Loucy (cell line): ENCODE measurements around the gene OTP.

ENCODE experiments used
- H2AFZ ChIP-seq: fragments of 200-600 bp; sonication (generic); 2 replicates; pipeline ENCODE4 v1.6.0; 2016; ENCODE audit warnings: antibody characterized with exemption, mild to moderate bottlenecking, low read length, moderate library complexity
- H3F3A ChIP-seq: fragments of 200-600 bp; 2 replicates; pipeline ENCODE4 v1.6.0; 2016; ENCODE audit warnings: antibody characterized with exemption, low read depth, mild to moderate bottlenecking
- H3K27me3 ChIP-seq: fragments of 200-600 bp; sonication (generic); 2 replicates; pipeline ENCODE4 v1.6.1; 2014; ENCODE audit warnings: low read length, mild to moderate bottlenecking; ENCODE audit not compliant: insufficient read depth, poor library complexity, severe bottlenecking
- H3K36me3 ChIP-seq: fragments of 200-600 bp; sonication (generic); 2 replicates; pipeline ENCODE4 v1.6.1; 2016; ENCODE audit warnings: low read length; ENCODE audit not compliant: insufficient read depth
- H3K4me1 ChIP-seq: fragments of 200-600 bp; sonication (generic); 2 replicates; pipeline ENCODE4 v1.5.1; 2014; ENCODE audit warnings: low read length, mild to moderate bottlenecking; ENCODE audit not compliant: insufficient read depth, poor library complexity, severe bottlenecking
- H3K4me2 ChIP-seq: fragments of 200-600 bp; sonication (generic); 2 replicates; pipeline ENCODE4 v1.6.0; 2014; ENCODE audit warnings: antibody characterized with exemption, low read length, low read depth, mild to moderate bottlenecking; ENCODE audit not compliant: poor library complexity, severe bottlenecking
- H3K4me3 ChIP-seq: fragments of 200-600 bp; sonication (generic); 2 replicates; pipeline ENCODE4 v1.5.1; 2014; ENCODE audit warnings: low read length, mild to moderate bottlenecking, mixed read lengths; ENCODE audit not compliant: poor library complexity, severe bottlenecking
- H3K79me2 ChIP-seq: fragments of 200-600 bp; sonication (generic); 2 replicates; pipeline ENCODE4 v1.6.1; 2014; ENCODE audit warnings: low read length; ENCODE audit not compliant: insufficient read depth
- H3K9ac ChIP-seq: fragments of 200-600 bp; sonication (generic); 2 replicates; pipeline ENCODE4 v1.6.0; 2014; ENCODE audit warnings: mild to moderate bottlenecking, low read depth, low read length, moderate library complexity; ENCODE audit not compliant: poor library complexity, severe bottlenecking
- H3K9me2 ChIP-seq: fragments of 200-600 bp; sonication (generic); replicated peaks from 2 replicates; pipeline ENCODE4 v1.6.1; 2016; ENCODE audit warnings: low read depth, low read length, mixed read lengths
- H3K9me3 ChIP-seq: fragments of 200-600 bp; sonication (generic); 2 replicates; pipeline ENCODE4 v1.6.1; 2014; ENCODE audit warnings: mild to moderate bottlenecking, antibody characterized with exemption, low read length, low read depth; ENCODE audit not compliant: insufficient read depth
- H4K20me1 ChIP-seq: fragments of 200-600 bp; sonication (generic); 2 replicates; pipeline ENCODE4 v1.6.0; 2014; ENCODE audit warnings: antibody characterized with exemption, low read length, mild to moderate bottlenecking; ENCODE audit not compliant: insufficient read depth, poor library complexity, severe bottlenecking
- EZH2phosphoT487 ChIP-seq: fragments of 200-600 bp; IDR thresholded peaks from 2 replicates; pipeline ENCODE4 v1.6.1; 2018; ENCODE audit warnings: antibody characterized with exemption, mild to moderate bottlenecking, moderate library complexity, borderline replicate concordance
- TF ChIP-seq, protein P1 (sequence below): fragments of 200-600 bp; sonication (generic); conservative IDR thresholded peaks from 2 replicates; pipeline ENCODE4 v1.5.1; 2014; ENCODE audit warnings: mild to moderate bottlenecking, antibody characterized with exemption, low read length

OTP gene

DNA sequence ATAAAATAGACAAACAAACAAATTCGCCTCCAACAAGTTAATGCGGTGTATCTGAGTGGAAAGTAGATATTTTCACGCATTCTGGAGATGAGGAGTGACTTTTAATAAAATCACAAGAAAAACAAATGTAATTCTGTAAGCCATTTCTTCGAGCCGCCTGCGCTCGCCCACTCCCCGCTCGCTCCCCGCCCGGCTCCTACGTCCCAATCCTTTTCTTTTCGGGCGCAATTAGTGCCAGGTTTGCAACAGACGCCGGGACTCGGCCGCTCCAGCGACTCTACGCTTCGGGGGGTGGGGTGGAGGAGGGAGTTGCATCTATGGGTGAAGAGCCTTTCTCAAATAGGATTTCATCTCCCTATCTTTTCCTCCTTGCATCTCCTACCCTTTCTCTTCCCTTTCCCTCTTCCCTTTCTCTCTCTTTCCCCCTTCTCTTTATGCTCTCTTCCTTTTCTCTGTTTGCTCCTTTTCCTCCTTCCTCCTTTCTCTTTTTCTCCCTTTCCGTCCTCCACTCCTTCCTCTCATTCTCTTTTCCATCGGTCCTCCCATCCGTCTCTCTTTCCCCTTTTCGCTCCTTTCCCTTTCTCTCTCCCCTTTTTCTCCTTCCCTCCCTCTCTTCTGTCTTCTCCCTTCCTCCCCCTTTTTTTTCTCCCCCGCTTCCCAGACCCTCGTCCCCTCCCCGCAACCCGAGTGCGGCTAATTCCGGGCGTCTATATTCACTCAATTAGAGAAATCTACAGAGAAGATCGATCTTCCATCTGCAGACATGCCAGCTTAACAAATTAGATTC lies 6.1 kb upstream of the OTP start:
- Histone ChIP-seq H3K4me2 (no peak overlapping the region), H3K9ac (no peak overlapping the region), H3F3A (no peaks in the 10 kb centered on the region), H3K79me2 (no peaks in the 10 kb centered on the region), H3K9me2 (no peaks in the 10 kb centered on the region), H3K36me3 (no peaks in the 10 kb centered on the region), H3K4me1 (no peaks in the 10 kb centered on the region), H4K20me1 (no peaks in the 10 kb centered on the region), H3K9me3 (no peaks in the 10 kb centered on the region), H3K27me3 (no peaks in the 10 kb centered on the region), H2AFZ (no peak overlapping the region), H3K4me3 (no peak overlapping the region)
- no peak for TF ChIP-seq EZH2phosphoT487
- TF ChIP-seq, protein P1, sequence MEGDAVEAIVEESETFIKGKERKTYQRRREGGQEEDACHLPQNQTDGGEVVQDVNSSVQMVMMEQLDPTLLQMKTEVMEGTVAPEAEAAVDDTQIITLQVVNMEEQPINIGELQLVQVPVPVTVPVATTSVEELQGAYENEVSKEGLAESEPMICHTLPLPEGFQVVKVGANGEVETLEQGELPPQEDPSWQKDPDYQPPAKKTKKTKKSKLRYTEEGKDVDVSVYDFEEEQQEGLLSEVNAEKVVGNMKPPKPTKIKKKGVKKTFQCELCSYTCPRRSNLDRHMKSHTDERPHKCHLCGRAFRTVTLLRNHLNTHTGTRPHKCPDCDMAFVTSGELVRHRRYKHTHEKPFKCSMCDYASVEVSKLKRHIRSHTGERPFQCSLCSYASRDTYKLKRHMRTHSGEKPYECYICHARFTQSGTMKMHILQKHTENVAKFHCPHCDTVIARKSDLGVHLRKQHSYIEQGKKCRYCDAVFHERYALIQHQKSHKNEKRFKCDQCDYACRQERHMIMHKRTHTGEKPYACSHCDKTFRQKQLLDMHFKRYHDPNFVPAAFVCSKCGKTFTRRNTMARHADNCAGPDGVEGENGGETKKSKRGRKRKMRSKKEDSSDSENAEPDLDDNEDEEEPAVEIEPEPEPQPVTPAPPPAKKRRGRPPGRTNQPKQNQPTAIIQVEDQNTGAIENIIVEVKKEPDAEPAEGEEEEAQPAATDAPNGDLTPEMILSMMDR, result no peak

DNA sequence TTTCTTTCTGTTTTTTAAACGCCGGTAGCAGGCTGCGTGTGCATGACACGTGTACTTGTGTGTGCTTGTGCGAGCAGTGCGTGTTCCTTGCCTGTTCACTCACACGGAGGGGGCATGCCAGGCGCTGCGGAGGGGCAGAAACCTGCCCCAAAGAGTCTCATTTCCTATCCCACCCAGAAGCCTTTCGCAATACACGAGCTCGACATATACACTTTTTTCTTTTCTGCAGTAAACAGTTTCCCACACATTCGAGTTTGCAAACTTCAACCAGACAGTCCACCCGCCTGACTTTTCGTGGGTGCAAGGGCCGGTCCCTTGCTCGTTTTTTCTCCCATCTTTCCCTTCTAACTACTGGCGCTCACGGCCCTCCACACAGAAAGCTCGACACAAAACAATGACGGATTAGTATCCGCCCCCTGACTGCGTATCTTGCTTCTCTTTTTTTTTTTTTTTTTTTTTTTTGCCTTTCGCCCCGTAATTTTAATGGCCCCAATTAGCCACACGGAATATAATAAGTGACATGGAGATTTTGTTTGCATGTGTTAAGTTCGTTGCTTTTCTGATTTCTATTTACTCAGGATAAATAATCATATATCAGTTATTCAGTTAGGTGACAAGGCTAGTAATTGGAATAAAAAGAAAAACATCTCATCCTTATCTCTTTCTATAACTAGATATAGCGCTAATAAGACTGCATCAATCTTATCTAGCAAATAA lies 5.3 kb upstream of the OTP start:
- Histone ChIP-seq H3K4me3 (no peak overlapping the region), H3F3A (no peaks in the 10 kb centered on the region), H3K79me2 (no peaks in the 10 kb centered on the region), H3K36me3 (no peaks in the 10 kb centered on the region), H3K9ac (no peak overlapping the region), H4K20me1 (no peaks in the 10 kb centered on the region), H3K4me2 (no peak overlapping the region), H3K9me2 (no peaks in the 10 kb centered on the region), H3K4me1 (no peaks in the 10 kb centered on the region), H3K27me3 (no peaks in the 10 kb centered on the region), H2AFZ (no peak overlapping the region), H3K9me3 (no peaks in the 10 kb centered on the region)
- TF ChIP-seq, protein P1, result no peak
- TF ChIP-seq EZH2phosphoT487, result no peak

DNA sequence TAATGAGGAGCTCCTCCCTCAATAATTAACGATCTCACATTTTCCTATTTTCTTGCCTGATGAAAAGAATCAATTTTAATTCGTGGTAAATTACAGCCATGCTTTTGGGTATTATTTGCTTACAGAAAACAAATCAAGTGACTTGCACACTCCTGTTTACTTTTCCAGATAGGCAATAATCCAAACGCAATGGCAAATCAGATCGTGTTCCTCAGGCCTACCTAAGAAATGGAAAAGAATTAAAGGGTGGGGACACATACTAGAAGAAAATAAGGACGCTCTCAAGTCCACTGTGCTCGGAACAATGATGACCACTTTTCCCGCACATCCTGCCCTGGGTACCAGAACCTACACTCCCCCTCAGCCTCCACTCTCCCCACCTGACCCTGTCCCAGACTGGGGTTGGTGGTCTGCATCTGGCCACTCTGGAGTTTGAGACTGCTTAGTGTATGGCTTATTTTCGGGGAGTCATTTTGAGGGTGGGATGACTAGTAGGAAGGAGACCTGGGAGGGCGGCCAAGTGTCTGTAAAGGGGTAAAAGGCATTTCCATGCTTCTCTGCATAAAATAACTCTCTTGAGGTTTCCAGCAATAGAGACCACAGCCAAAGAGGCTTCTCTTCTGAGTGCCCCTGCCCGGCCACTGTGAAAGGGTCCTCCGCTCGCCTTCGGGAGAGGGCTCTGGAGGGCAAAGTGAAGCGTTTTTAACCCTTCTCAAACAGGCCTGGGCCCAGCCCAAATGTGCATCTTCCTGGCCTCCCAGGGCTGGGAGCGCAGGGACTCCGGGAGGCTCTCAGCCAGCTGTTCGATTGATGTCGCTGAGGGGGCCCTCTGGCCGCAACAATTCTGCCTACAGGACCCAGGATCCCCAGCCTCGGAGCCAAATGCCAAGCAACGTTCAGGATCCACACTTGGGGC lies 4.5 kb upstream of the OTP start:
- no peaks in the 10 kb centered on the region for H3K9me2 ChIP-seq
- no peaks in the 10 kb centered on the region for H3K4me1 ChIP-seq
- no peak overlapping the region for H3K4me2 ChIP-seq
- no peaks in the 10 kb centered on the region for H3K9me3 ChIP-seq
- TF ChIP-seq EZH2phosphoT487, result no peak
- TF ChIP-seq, protein P1, result no peak
- no peaks in the 10 kb centered on the region for H3F3A ChIP-seq
- no peaks in the 10 kb centered on the region for H3K27me3 ChIP-seq
- no peaks in the 10 kb centered on the region for H4K20me1 ChIP-seq
- no peak overlapping the region for H3K9ac ChIP-seq
- H2AFZ ChIP-seq, result no peak overlapping the region
- H3K4me3 ChIP-seq, result no peak overlapping the region
- H3K36me3 ChIP-seq, result no peaks in the 10 kb centered on the region
- no peaks in the 10 kb centered on the region for H3K79me2 ChIP-seq
